ENCODE results near the gene TEN1.
"Not testable (repeated sequence)": the region's sequence is repeated elsewhere in the genome, so short reads cannot be mapped to it uniquely, and the experiment has no call there.

Gene TEN1, protein sequence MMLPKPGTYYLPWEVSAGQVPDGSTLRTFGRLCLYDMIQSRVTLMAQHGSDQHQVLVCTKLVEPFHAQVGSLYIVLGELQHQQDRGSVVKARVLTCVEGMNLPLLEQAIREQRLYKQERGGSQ

DNA sequence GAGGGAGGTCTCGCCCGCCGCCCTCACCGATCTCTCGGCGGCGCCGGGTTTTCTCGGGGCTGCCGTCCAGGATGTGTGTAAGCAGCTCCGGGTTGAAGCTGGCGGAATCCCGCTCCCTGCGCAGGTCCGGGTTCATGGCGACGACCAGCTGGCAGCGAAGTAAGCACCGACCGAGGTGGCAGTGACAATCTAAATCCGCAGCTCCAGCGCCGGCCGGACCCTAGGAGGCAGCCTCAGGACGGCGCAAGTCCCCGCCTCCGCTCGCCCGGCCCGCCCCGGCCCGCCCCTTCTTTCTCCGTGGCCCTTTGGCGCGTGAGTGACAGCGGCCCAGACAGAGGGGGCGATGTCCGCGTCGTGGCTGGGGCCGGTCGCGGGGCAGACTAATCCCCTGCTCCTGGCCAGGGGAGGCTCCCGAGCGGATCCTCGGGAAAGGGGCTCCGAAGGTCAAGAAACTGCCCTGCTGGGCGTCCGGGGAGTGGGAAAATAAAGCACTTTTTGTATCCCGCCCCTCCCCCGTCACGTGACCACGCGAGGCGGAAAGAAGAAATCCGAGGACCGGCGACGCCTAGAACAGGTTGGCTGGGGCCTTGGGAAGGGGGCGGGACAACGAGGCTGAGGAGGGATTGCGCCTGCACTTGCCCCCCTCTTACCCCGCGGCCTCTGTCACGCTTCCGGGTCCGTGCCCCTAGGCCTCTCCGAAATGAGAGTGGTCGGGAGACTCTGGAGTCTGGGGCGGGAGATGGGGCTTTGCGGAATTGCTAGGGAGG lies at the start of gene TEN1, which contains the start of gene ACOX1:
Gene TEN1 (plus strand): TSS at position 303 of the 767 bp plus-strand sequence. CDS start 6,953 bp downstream, outside the sequence.
Gene ACOX1 (minus strand): TSS at position 229 of the 767 bp plus-strand sequence. CDS start 93 bp downstream, at position 136.
- DNase-seq (ENCODE audit: low read depth in 2 of 2), result peak; percentile 93 to 97

DNA sequence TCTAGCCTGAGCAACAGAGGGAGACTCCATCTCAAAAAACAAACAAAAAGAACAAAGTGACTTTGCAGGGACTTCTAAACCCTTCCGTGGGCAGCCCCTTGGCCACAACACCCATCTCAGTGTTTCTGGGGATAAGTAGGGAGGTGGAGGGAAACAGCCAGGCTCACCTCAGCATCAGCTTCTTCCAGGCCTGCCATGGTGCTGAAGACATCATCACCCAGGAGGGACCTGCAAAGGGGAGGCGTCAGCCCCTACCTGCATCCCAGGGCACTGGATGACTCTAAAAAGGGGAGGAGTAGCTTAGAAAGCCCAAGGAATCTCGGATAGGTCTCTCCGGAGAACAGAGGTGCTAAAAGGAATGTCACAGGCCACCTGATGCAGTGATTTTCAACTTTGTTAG lies 48.0 kb upstream of the TEN1 start:
- DNase-seq (ENCODE audit: low read depth in 2 of 2), result no peak

DNA sequence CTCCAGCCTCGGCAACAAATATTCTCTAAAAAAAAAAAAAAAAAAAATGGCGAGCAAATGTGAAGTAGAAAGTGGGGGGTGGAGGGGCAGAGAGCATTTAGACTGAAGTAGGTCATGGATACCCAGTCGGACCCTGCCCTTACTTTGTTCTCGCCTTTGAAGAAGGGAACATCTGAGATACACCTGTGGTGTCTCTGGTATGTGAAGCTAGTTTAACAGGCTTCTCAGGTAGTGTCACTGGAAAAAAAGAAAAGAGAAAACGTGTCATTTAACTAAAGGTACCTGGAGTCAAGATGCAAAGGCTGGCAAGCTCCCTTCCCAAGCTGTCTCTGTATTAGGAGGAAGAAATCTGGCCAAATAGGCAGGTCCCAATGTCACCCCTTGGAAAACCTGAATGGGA lies 46.2 kb upstream of the TEN1 start:
- no peak for DNase-seq (ENCODE audit: low read depth in 2 of 2)

DNA sequence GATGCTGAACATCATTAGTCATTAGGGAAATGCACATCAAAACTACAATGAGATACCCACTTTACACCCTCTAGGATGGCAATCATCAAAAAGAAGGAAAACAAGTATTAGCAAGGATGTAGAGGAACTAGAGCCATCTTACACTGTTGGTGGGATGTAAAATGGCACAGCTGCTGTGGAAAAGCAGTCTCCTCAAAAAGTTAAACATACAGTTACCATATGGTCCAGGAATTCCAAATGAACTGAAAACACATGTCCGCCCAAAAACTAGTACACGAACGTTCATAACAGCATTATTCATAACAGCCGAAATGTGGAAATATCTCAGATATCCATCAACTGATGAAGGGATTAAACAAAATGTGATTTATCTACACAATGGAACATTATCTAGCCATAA lies 45.2 kb upstream of the TEN1 start:
- DNase-seq (ENCODE audit: low read depth in 2 of 2), result no peak

DNA sequence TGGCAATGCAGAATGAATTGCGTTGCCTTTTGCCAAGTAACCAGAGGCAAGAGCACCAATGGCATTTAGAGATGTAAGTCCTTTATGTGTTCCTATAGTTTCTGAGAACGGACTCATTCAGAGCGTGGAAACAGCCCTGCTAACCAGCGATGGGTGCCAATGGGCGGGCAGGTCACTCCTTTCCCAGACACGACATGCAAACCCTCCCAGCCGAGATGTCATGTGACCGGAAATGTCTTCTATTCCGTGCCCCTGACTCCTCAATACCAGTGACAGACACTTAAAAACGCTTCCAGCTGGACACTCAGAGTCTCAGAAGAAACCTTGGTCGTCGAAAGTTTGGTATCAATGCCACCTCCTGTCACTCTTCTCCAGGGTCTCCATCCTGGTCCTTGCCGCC lies 41.4 kb upstream of the TEN1 start:
- DNase-seq (ENCODE audit: low read depth in 2 of 2), result no peak

DNA sequence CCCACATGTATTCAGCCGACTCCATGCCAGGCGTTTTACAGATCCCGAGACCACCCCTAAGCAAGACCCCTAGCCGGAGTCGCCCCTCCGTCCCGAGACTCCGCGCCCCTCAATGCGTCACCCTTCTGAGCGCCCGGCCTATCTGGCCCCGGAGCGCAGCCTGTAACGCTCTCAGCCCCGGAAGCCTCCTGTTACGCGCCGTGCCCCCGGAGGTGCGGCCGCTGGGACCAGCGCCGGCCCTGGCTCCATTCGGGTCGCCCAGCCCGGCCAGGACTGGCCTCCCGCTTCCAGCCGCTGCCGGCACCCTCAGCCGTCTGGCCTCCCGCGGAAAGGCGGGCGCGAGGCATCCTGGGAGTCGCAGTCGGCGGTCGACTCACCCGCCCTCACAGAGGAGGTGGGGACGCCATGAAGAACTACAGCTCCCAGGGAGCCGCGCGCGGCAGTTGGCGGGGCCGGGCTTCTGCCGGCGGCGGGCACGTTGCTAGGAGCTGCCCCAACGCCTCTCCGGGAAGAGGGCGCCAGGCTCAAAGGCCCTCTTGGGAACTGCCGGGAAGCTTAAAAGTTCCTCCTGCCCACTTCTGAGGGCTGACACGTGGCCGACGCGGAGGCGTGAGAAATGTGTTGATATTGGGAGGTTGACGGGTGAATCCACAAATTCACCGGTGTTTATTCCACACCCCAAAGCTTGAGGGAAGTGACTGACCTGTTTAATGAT lies 38.2 kb upstream of the TEN1 start, which contains the start of gene FBF1:
Gene FBF1 (minus strand): TSS at position 316 of the 715 bp plus-strand sequence. CDS start 2,893 bp downstream, outside the sequence.
- DNase-seq (ENCODE audit: low read depth in 2 of 2), result peak; percentile 84

DNA sequence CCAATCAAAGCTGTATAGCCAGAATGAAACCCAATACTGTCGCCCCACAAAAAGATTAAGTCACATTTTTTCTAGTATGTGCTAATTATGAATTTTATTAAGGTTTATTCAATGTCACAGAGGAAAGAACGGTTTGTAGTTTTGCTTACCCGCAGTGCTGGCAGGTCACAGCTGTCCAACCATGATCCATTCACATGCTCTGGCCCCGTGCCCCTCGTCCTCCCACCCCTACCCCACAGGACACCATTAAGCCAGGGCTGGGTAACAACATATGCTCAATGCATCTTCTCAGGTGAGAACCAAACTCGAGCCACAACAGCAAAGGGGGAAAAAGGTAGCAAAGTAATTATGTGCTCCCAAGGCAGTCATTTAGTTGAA lies 37.6 kb upstream of the TEN1 start:
- no peak for DNase-seq (ENCODE audit: low read depth in 2 of 2)

DNA sequence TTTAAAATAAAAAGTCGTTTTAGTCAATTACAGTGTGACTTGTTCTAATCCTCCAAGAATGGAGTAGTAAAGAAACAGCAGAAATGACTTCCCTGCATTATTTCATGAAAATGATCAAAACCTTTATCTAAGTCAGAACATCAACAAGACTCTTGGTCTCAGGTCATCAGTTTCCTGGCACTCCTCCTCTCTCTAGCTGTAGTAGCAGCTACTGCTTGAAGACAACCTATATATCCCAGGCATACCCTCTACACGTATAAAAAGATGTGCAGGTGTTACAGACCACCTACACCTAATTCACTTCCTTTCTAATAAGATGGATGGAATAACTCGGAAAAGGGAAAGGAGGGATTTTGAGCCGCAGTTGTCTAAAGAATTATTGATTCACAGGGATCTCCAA lies 36.6 kb upstream of the TEN1 start:
- no peak for DNase-seq (ENCODE audit: low read depth in 2 of 2)

DNA sequence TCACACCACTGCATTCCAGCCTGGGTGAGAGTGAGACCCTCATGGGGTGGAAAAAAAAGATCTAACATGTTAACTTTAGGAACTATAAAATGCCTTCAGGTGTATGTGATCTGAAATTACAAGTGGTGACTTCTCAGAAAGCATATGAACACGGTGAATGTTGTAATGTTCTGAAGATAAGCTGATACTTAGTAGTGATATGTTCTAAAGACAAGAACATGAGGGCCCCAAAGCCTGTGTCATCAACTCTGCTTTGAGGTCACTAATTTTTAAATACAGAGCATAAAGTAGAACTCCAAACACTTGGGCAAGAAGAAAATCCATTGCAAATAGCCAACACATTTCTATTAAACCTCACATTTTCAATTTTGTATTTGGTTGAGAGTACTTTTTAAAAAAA lies 35.5 kb upstream of the TEN1 start:
- DNase-seq (ENCODE audit: low read depth in 2 of 2), result no peak

DNA sequence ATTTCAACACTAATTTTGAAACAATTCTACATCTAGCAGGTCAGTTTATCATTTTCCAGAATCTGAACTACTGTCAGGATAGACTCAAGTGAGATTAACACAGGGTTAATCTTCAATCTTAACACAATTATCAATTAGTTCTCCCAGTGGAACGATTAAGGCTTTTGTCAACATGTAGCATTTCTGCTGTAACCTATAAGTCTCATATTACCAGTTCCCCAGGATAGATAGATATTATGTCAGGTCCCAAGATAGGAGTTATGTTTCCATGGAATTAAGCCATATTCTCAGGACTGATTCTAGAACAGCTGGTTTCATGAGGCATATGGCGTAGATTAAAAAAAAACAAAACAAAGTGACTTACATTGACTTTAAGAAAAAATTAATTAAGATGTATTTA lies 33.8 kb upstream of the TEN1 start:
- DNase-seq (ENCODE audit: low read depth in 2 of 2), result no peak

DNA sequence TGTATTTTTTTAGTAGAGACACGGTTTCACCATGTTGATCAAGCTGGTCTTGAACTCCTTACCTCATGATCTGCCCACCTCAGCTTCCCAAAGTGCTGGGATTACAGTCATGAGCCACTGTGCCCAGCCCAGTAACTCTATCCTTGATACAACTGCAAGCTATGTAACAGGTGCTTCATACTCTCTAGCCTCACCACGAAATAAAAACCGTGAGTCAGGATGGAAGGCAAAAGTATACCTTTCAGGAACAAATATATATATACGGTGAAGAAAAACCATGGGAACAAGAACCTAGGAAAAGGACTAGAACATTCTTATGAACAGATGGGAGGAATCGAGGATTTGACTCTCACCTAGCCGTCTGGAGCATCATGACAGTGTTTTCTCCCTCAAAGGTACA lies 28.6 kb upstream of the TEN1 start:
- DNase-seq (ENCODE audit: low read depth in 2 of 2), result no peak

DNA sequence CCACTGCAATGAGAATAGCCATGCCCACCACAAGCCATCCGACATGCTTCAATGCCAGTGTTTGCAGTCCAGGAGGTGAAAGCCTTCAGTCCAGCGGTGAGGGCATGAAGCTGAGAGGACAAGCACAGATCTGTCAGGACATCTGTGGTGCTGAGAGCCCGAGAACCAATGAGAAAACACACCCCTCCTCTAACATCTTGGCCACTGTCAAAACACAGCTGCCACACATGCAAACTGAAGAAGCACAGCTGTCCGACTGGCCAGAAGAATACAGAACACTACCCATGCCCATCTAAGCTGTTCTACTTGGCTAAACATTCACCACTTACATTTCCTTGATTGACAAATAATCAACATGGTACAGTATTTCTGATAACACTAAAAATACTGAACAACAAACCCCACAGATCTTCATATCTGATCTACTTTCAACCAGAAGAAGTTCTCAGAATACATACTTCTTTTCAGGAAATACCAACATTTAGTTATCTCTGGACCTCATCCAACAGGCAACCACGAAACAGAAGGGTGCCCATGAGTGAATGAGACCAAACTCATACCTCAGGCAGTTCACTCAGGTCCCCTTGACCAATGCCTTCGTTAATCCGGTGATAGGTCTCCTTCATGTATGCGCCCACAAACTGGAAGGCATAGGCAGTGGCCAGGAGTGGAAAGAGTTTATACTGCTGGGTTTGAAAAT lies 28.0 kb upstream of the TEN1 start:
- no peak for DNase-seq (ENCODE audit: low read depth in 2 of 2)

DNA sequence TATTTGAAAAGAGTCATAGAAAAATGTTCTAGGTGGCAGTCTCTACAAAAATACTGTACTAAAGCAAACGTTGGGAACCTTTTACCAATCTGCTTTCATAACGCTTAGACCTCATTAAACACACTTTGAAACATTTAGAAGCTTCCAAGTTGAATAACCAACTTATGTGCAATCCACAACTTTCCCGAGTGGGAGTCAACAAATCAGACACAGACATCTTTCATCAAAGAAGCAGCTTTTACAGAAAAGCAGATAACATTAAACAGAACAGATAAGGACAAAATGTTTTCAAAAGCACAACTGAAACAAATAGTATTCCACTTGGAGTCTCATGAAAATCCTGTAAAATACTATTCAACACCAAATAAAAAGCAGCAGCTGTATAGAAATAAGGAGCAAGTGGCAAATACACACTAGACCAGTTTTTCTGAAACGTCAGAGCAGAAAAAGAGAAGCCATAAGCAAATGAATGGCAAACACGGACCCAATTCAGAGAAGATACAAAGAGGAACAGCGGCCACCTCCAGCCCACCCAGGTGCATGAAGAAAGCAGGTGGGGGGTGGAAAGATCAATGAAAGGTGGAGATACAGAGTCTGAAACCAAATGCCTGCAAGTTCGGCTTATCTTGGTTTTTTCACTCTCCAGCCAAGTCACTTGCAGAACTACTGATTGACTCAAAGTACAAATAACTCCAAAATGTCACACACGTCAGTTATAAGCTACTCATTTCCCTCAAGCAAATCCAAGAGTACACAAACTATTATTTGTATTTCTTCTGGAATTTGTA lies 19.8 kb upstream of the TEN1 start:
- DNase-seq (ENCODE audit: low read depth in 2 of 2), result no peak

DNA sequence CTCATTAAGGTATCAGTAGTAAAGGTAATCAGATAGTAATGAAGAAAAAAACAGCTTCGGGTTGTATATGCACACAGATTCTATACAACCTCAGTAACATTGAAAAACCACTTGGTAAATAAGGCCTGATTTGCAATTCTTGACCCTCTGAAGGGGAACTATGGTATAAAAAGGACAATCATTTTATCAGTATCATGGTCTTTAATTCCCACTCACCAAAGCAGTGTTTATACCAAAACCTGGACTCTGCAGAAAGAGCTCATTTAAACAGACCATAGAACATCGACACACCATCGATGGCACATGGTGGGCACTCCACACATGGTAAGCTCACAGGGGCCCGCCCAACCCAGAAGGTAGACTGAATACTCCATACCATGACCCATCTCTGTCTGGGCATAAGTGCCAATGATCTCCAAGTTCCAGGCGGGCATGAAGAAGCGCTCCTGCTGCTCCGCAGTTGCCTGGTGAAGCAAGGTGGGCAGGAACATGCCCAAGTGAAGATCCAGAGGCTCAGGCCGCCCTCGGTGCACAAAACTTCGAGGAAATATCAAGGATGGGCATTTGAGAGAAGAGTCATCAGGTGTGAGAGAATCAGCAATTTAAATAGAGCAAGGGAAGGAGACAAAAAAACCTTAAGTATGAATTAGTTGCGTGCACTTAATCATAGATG lies 19.1 kb upstream of the TEN1 start:
- no peak for DNase-seq (ENCODE audit: low read depth in 2 of 2)

DNA sequence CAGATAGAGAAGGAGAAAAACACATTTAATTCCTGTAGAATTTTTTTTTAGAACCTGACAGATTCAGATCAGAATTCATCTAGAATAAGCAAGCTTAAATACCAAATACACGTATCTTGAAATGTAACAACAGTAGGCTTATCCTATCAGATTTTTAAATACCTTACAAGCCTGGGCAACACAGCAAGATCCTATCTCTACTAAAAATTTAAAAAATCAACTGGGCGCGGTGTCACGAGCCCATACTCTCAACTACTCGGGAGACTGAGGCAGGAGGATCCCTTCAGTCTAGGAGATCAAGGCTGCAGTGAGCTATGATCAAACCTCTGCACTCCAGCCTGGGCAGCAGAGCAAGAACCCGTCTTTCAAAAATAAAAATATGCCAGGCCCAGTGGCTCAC lies 13.6 kb upstream of the TEN1 start:
- DNase-seq (ENCODE audit: low read depth in 2 of 2), result no peak

DNA sequence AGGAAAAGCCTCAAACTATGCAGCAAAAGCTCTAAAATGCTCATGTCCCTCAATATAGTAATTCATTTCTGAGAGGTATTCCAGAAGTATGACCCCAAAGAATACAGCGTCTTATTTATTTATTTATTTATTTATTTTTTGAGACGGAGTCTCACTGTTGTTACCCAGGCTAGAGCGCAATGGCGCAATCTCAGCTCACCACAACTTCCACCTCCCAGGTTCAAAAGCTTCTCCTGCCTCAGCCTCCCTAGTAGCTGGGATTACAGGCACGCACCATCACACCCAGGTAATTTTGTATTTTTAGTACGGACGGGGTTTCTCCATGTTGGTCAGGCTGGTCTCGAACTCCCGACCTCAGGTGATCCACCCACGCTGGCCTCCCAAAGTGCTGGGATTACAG lies 10.0 kb upstream of the TEN1 start:
- DNase-seq (ENCODE audit: low read depth in 2 of 2), result not testable (repeated sequence)

DNA sequence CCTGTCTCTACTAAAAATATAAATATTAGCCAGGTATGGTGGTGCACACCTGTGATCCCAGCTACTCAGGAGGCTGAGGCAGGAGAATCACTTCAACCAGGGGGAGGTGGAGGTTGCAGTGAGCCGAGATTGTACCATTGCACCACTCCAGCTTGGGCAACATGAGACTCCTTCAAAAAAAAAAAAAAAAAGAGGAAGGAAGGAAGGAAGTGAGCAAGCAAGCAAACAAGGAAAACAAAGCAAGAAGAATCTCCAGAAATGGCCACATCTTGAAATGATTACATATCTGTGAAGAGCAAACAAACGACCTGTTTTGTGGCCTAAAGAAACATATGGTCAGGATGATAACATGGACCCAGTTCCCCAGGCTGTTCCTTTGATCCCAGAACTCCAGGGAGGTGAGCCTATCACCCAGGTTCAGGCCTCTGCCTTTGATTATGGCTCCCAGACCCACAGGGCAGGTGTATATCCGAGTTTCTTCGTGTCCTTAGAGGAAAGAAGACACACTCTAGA lies 9.0 kb upstream of the TEN1 start:
- DNase-seq (ENCODE audit: low read depth in 2 of 2), result no peak

DNA sequence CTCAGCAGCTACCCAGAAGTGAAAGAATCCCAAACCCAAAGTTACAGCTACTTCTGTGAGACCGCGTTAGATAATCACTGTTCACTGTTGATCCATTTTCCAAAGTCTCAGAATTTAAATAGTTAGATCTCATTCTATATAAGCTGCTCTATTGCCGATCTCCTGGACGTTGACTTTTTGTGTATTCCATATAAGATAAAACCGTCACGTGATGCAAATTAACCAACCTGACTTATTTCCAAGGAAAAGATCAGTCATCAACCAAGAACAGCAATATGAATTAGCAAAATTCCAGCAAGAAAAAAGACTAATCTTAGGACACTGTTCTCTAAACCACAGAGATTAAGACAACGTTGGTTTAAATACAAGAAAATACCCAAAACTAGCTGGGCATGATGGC lies 8.4 kb upstream of the TEN1 start:
- DNase-seq (ENCODE audit: low read depth in 2 of 2), result no peak

DNA sequence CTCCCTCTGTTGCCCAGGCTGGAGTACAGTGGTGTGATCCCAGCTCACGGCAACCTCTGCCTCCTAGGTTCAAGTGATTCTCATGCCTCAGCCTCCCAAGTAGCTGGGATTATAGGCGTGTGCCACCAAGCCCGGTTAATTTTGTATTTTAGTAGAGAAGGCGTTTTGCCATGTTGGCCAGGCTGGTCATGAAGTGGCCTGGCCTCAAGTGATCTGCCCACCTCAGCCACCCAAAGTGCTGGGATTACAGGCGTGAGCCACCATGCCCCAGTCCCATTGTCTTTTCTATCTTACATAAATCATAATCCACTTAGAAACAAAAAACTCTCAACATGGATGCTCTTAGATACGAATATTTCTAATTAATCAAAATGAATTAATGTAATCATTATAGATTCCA lies 3.9 kb upstream of the TEN1 start:
- DNase-seq (ENCODE audit: low read depth in 2 of 2), result not testable (repeated sequence)

DNA sequence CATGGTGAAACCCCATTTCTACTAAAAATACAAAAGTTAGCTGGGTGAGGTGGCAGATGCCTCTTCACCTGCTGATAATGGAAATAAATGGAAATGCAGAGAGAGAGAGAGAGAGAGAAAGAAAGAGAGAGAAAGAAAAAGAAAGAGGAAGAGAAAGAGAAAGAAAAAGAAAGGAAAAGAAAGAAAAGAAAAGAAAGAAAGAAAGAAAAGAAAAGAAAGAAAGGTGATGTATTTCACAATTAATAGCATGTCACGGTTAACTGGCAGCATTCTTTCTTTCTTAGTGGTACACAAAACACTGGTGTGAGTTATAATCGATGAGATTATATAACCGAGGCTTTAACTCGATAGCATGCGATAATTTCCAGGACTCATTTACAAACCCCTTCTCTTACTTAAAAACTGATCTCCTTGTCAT lies 3.3 kb upstream of the TEN1 start:
- DNase-seq (ENCODE audit: low read depth in 2 of 2), result no peak
